NCI-H1105 (cell line): ENCODE data around the gene STK33.

Source experiments
- DNase-seq: peaks from one replicate; lab custom pipeline; 2025; lab: John Stamatoyannopoulos, UW

The STK33 gene

DNA sequence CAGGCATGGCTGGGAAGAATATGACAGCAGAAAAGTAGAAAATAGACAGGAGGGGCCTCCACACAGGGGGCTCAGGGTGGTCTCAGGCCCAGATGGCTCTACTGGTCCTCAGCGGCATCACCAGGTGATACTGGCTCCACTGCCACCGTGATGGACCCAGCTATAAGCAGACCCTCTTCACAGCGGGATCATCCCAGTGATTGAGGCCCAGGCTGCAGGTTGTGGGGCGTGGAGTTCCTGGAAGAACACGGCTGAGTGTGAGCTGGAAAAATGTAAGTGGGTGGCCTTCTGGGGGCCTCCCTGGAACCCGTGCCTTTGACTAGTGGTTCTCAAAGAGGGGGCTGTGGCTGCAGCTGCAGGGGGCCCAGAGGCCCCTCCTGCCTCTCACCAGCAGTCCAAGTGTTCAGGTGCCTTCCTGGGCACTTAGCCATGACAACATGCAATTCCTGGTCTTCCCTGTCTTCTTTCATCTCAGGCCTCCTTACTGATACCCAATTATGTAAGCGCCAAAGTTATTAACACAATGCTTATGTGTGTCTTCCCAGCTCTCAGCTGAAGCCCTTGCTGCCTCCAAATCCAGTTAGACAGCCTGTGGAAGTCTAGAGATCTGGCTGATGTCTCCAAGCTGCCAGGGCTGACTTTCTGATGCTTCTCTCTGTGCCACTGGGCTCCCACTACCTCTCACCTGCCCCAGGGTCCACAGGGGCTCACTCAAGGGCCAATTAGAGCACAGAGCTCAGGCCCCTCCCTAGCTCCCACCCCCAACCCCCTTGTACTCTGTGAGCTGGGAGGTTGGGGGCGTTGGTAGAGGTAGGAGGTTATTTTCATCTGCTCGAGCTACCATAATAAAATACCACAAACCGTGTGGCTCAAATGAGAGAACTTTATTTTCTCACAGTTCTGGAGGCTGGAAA lies 220.3 kb downstream of the STK33 start:
- DNase-seq: no peak

DNA sequence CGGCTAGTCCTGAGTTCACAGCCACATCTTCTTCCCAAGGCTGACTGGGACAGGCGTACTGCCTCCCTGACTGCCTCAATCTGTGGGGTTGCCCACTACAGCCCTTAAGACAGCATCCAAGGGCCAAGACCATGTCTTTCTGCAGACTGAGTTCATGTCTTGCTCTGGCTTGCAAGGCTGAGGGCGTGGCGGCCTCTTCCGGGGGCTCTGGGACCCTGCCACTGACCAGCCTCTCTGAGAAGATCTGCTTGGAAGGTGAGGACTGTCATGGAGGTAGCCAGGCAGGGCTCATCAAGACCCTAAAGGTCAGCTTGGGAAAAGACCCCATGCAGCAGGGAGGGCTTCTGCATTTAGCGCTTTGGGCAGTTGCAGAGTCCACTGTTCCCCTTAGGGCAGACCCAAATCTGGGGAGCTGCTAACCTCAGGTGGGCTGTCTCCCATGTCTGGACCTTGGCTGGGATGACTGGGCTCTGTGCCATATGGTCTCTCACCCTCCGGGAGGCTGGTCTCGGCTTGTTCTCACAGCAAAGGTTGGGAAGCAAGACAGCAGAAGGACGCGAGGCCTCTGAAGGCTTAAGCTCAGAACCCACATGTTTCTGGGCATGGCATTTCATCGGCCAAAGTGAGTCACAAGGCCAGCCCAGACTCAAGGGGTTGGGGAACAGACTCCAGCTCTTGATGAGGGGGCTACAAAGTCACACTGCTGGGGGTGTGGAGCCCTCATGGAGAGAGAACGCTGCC lies 221.2 kb downstream of the STK33 start:
- no peak for DNase-seq

DNA sequence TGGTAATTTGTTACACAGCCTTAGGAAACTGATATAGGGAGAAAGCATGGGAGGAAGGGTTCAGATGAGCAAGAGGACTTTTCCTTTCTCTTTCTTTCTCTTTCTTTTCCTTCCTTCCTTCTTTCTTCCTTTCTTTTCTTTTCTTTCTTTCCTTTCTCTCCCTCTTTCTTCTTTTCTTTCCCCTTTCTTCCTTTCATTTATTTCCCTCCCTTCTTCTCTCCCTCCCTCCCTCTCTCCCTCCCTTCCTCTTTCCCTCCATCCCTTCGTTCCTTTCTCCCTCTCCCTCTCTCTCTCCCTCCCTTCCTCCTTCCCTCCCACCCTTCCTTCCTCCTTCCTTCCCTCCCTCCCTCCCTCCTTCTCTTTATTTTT lies 222.5 kb downstream of the STK33 start:
- no peak for DNase-seq

DNA sequence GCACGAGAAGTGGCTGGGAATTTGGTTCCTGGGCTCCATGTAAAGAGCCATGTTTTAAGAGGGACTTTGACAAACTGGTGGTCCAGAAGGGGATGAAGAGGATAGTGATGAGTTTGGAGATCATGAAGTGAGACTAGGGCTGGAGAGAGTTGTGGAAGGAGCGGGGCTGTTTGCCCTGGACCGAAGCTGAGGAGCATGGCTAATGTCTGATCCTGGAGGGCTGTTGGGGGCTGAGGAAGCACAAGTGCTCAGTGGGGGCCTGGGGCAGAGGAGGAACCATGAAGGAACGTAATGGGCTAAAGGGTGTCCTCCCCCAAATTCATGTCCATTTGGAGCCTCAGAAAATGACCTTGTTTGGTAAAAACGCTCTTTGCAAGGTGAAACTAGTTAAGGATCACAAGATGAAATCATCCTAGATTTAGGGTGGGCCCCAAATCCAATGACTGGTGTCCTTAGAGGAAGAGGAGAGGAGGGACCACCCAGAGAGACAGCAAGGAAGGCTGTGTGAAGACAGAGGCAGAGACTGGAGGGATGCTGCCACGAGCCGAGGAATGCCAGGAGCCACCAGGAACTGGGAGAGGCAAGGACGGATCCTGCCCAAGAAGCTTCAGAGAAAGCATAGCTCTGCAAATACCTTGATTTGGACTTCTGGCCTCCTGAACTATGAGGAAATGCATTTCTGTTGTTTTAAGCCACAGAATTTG lies 223.1 kb downstream of the STK33 start:
- DNase-seq: no peak

DNA sequence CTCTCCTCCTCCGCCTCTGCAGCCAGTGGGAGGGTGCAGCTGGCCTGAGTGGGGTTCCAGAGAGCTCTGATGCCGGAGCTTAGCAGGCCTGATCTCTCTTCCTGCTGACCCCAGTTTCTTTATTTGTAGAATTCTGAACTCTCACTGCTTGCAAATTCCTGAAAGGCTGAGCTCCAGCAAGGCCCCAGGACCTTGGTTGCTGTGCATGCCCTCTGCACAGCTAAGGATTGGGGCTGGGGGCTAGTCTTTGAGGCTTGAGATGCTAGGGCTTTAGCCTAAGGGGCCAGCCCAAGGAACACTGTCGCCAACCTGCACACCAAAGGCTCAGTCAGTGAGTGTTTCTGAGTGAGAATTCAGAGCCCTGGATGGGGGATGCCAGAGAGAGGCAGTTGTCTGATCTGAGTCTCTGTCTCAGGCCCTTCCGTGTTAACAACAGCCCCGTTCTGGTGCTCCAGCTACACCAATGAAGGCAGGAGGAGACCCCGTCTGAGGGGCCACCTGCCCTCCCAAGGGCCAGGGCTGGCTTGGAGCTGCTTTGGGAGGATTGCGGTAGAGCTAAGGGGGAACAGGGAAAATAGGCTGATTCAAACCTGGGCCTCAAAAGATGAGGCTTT lies 224.3 kb downstream of the STK33 start:
- DNase-seq: no peak

DNA sequence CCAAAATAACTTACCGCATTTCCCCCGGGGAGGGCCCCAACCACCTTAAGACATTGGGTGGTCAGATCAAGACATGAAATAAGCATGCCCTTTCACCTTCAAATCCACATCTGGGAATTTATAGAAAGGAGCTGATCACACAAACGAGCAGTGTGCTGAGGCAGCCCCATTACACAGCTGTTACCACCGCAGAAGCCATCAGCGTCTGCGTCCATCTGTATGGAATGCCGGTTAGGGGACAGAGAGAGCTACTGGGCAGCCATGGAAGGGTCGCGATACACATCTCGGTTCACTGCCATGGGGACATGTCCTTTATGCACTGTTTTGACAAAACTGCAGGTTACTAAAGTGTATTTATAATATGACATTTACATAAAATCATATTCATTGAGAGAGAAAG lies 225.3 kb downstream of the STK33 start:
- DNase-seq: no peak

DNA sequence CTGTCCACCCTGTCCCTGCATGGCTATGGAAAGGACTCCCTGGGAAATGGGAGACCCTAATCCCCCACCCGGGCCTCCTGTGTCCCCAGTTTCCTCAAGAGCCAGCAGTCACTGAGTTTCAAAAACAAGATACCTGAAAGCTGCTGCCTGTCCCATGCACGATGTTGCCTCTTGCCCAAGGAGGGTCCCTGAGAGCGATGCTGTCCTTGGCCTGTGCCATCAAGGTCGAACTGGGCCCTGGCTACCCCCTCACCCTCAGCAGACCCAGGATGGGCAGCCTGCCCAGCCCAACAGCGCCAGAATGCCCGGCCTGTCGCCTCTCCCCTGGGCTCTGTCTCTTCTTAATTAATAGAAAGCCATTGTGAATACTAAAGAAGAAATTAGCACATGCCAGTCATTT lies 225.8 kb downstream of the STK33 start:
- no peak for DNase-seq

DNA sequence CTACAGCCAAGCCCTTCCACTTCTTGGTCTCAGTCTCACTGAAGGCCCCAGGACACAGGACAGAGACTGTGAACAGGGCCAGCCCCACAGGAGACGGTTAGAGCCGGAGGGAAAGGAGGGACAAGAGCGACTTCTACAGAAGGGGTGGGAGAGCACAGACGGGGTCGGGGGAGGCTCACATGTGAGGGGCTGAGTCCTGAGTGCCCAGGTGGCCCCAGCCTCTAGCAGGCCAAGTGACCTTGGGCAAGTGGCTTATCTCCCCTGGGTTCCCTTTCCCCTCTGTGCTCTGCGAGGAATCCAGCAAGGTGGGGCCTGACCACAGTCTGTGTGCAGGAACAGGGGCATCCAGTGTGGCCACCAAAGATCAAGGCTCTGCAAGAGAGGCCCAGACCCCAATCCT lies 227.7 kb downstream of the STK33 start:
- no peak for DNase-seq

DNA sequence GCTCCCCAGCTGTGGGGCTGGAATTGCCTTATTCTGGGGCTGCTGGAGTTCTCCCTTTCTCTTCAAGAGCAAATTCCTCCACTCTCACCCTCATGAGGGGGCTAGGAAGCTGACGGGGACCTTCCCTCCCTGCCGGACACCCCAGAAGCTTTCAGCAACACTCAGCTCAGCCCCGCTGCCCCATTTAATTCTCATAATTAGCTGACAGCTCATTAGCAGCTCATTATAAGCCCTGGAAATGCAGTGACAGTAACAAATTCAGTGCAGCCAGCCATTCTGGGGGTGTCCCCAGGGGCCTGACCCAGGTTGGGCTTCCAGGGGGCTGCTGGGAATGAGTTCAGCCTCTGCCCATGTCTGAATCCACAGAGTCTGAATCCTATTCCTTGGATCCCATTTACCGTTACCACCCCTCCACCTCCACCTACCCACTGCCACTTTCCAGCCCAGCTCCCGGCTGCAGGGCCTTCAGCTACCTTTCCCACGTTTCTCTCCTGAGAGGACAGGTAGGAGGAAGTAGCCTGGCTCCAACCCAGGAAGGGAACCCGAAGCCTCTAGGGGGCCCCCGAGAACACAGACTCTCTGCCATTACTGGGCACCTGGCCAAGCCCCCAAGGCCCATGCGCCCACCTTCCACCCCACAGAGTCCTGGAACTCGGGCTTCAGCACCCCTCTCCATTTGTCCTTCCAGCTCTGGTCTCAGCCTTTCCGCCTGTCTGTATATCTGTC lies 228.6 kb downstream of the STK33 start:
- no peak for DNase-seq

DNA sequence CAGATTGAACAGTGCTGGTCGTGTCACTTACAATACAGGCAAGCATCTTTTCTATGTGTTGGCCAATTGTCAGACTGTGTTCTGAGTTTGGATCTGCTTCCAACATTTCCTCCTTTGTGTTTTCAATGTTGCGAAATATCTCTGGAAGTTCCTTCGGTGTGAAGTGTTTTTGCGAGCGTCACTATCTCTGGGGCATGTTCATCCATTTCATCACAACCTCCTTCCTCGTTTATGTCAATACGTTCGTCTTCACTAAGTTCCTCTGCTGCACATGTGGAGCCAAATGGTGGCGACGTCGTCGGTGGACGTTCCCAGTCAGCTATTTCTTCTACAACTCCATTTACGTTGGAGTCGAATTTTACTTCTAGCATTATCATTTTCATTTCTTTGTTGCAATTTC lies 230.1 kb downstream of the STK33 start:
- DNase-seq: no peak

DNA sequence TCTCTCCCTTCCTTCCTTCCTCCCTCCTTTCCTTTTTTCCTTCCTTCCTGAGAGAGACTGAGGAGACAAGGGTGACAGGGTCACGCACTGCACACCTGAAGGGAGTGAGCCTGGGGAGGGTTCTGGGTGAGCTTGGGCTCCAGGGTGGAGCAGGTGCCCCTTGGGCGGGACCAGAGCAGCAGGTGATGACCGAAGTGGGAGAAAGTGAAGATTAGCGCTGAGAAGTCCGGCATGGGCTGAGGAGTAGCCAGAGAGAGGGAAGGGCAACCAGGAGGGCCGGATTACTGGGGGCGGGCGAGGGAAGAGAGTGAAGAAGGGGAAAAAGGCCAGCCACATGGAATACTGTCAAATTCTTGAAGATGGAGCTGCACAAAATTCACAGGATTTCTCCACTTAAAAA lies 231.1 kb downstream of the STK33 start:
- no peak for DNase-seq

DNA sequence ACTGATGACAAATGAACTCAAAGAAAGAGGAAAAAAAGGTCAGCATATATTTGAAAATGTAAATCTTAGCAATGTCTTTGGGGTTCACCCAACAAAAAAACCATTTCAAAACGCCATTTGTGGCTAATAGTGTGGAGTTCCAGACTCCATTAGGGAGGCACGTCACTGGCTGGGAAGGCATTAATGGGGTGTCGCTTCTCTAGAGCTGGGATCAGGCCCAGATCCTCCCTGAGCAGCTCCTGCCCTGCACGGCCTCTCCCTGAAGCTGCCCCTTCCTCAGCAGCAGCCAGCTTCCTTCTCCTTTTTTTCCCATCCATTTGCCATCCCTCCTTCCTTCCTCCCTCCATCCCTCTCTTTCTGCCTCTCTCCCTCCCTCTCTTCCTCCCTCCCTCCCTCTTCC lies 231.5 kb downstream of the STK33 start:
- DNase-seq: no peak

DNA sequence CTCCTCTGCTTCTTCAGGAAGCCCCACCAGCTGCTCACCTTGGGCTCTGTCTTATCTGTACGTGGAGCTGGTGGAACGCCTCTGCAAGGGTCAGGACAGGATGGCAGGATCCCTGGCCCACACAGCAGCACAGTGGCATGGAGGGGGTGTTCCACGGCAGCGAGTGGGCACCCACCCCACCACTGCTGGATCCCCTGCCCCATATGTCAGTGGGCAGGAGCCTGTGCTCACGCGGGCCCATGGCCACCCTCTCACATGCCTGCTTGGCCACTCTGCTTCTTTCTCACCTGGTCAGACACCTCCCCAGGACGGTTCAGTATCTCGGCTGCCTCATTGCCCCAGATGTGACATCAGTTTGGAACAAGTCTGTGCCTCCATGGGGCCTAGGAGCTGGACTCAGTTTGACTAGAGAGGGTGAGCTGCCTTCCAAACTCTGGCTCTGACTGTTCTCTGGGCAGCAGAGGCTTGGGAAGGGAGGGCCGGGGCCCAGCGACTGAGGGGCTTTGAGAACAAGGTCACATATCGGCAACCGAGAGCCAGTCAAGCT lies 232.3 kb downstream of the STK33 start:
- DNase-seq: no peak

DNA sequence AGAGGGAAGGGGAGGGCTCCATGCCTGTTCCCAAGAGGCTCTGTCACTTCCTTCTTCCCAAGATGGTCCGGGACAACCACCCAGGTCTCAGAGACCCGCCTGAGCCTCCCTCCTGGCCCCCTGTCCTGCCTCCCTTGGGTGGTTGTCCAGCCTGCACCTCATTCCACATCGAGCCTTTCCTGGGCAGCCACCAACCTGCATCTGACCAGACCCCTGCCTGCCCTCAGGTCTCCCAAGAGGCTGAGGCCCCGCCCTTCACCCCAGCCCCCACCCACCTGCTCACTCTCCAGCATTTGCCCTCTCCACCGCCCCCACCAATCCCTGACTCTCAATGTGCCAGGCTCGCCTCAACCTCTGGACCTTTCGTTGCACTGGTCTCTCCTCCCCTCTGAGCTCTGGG lies 232.8 kb downstream of the STK33 start:
- no peak for DNase-seq

DNA sequence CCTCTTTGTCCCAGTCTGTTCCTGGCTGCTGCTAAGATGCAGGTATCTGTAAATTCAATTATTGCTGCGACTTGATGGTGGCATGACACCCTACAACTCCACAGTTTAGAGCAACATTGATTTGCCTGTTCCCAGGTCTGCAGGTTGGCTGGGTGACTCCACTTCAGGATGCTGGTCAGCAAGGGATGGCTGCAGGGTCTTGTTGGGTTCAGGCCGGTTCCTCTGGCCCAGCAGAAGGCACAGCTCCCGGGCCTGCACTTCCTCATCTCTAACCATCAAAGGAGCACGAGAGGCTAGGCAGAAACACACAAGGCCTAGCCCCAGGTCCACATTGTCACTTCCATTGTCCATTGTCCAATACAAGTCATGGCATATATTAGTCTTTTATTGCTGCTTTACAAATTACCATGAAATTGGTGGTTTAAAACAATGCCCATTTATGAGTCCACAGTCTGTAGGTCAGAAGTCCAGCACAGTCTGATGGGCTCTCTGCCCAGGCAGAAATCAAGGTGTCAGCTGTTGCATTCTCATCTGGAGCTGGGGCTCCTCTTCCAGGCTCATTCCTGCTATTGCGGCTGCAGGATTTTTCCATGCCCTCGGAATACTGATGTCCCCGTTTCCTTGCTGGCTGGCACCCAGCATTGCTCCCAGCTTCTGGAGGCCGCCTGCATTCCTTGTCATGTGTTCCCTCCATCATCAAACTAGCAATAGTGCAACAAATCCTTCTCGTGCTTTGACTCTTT lies 233.8 kb downstream of the STK33 start:
- no peak for DNase-seq

DNA sequence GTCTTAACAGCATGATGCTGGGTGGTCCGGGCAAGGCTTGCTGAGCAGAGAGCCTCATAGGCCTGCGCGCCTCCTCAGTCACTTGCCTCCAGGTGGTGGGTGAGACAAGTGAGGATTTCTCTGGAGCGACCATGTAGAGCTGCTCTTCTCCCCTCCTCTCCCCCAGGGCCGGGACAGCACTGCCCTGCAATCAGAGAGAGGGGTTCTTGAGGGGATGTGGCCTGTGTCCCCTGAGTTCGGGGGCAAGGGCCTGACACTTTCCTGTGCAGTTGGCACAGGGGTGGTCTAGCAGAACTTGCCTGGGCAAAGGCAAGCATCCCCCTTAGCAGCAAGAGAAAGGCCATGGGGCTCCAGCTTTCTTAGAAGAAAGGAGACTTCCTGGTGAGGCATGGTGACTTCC lies 234.5 kb downstream of the STK33 start:
- DNase-seq: no peak

DNA sequence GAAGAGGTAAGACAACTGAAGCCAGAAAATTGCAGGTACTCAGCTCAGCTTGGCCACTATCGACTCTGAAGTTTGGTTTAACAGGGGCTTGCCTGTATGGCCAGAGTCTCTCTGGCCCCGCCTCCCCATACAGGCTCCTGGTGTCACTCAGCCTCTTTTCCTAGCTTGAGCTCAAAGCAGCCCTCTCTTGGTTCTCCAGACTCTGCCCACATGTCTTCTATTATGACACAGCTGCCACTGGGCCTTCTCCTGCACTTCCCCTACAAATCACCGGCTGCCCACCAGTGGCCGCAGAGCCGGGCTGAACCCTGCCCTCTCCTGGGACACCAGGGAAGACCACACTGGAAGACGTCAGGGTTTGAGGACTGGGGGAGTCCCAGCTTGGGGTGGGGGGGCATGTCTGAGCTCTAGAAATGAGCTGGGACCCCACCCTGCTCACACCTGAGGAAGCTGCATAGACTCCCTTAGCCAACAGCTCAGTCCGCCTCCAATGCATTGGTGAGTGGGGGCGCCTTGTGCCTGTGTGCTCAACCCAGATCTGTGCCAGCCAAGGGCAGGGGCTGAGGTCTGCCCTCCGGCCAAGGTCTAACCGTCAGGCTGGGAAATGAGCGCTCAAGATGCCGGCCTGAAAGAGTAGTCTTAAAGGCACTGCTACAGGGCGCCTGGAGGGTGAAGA lies 236.0 kb downstream of the STK33 start:
- no peak for DNase-seq

DNA sequence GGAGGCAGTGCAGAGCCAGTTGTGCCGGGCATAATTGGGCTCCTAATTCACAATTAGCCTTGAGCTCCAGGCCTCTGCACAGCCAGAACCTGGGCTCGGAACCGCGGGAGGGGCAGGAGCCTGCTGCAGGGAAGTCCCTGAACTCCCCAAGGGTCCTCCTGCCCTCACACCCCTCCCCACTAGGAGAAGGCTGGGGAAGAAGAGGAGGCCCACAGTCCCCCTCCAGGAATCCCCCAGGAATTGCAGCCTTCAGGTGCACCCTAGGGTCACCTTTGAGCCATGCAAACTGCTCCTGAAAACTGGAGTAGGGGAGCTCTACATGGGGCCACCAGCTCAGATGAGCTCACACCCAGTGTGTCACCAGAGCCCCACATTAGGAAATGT lies 236.5 kb downstream of the STK33 start:
- DNase-seq: no peak

DNA sequence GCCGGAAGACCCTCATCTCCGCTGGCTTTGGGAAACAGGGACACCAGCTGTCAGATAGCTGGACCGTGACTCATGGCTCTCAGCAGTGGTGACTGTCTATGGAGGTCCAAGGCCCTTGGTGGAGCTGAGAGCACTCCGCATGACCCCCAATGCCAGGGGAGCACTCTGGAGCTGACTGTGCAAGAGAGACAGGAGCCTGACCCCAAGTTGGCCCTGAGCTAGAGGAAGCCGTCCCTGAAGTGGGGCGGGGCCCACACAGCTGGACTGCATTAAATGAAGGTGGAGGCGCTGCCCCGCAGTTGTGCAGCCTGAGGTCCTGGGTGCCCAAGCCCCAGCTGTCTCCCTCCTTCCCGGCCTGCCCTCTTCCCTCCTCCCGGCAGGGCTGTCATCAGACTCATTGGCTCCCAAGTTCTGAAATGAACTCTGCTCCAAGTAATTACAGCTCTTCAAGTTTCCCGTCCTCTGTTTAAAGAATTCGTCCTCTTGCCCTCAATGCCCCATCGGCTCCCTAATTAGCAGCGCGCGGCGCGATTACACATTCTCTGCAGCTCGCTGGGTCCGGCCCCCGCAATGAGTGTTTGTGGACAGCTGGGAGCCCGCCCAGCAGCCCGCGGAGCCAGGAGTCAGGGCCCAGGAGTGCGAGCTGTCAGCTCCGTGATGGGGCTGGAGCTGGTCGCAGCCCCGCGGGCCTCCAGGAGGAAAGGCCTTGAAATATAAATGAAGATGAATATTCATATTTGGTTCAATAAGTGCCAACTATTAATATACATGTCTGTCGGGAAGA lies 237.1 kb downstream of the STK33 start:
- DNase-seq: no peak
